HCT116 (cell line): ENCODE results near the gene CDC42EP1. TPM values are rescaled to one million over a fixed set of nuclear protein-coding genes. Genes with fewer than 3 reads are reported as not detected.
A peak's percentile ranks its signal among the peaks of the same experiment; 100 is the strongest.

ENCODE experiments used
- ATAC-seq: fragments of 200-7000 bp; cut with Tn5 transposase; 2 replicates; pipeline ENCODE4 v1.9.1; 2020; ENCODE audit warnings: mild to moderate bottlenecking, moderate library complexity
- BruUV-seq: library from RNA; stranded (reverse); fragments of 400-500 nt; replicated peaks from 2 replicates; lab custom pipeline; 2021; lab: Mats Ljungman, UMichigan
- CTCF ChIA-PET: fragments of 300-600 bp; sonication (Branson Sonifier 250); formaldehyde crosslinking; loops from one replicate; lab custom pipeline; 2021; ENCODE audit warnings: antibody characterized with exemption; lab: Charles Lee
- POLR2A ChIA-PET: fragments of 300-600, 350-600 bp; sonication (Branson Sonifier 250); formaldehyde crosslinking; loops from one replicate; lab custom pipeline; 2021; ENCODE audit warnings: antibody characterized with exemption; lab: Charles Lee
- RAD21 ChIA-PET, 2 experiments: fragments of 300-600 bp; sonication (Branson Sonifier 250); formaldehyde crosslinking; loops; one replicate each; lab custom pipeline; 2023; ENCODE audit warnings: low total read pairs in 2 of 2; ENCODE audit not compliant: uncharacterized antibody in 2 of 2, unreplicated experiment in 2 of 2, low non-redundant PET in 1 of 2; lab: Charles Lee
- DNase-seq: peaks from one replicate; pipeline ENCODE4 v3.0.0-alpha.2; 2010; ENCODE audit warnings: low read depth, low spot score
- H2AFZ ChIP-seq: fragments of 200-600 bp; shearing (Covaris generic), sonication (generic); 2 replicates; pipeline ENCODE4 v1.6.1; 2017; ENCODE audit warnings: low read depth, mixed run types, mixed read lengths, antibody characterized with exemption, low read length; ENCODE audit not compliant: poor library complexity, severe bottlenecking
- H3K27ac ChIP-seq: 2 replicates; pipeline ENCODE4 v1.5.1; 2012; ENCODE audit warnings: low read depth, low read length
- H3K27me3 ChIP-seq: fragments of 200-600 bp; sonication (generic); 2 replicates; pipeline ENCODE4 v1.6.1; 2016; ENCODE audit warnings: mixed run types, low read length, mixed read lengths; ENCODE audit not compliant: insufficient read depth
- H3K36me3 ChIP-seq, 2 experiments: fragments of 200-500 bp in 1 of 2; fragments of 200-600 bp in 1 of 2; sonication (Bioruptor generic) in 1 of 2; sonication (generic) in 1 of 2; 2 replicates each; pipeline versions ENCODE4 v1.5.1 to v1.6.1; 2014 to 2016; ENCODE audit warnings: low read length in 2 of 2, inconsistent platforms in 1 of 2, mixed read lengths in 1 of 2, mixed run types in 1 of 2; ENCODE audit not compliant: insufficient read depth in 2 of 2, control insufficient read depth in 1 of 2
- H3K4me1 ChIP-seq, 2 experiments: fragments of 200-600 bp in 1 of 2; sonication (generic) in 1 of 2; 2 replicates each; pipeline versions ENCODE4 v1.5.1 to v1.6.1; 2012 to 2017; ENCODE audit warnings: low read length in 2 of 2, inconsistent platforms in 1 of 2, mild to moderate bottlenecking in 1 of 2, mixed read lengths in 1 of 2, mixed run types in 1 of 2, moderate library complexity in 1 of 2; ENCODE audit not compliant: insufficient read depth in 2 of 2, control insufficient read depth in 1 of 2
- H3K4me2 ChIP-seq: fragments of 200-600 bp; sonication (generic); 2 replicates; pipeline ENCODE4 v1.6.1; 2017; ENCODE audit warnings: mixed run types, low read length, mixed read lengths
- H3K4me3 ChIP-seq, 2 experiments: fragments of 200-600 bp in 1 of 2; sonication (generic) in 1 of 2; replicated peaks in 1 of 2; 2 replicates each; pipeline ENCODE4 v1.5.1; 2011 to 2016; ENCODE audit warnings: low read length in 2 of 2, control low read depth in 1 of 2, low read depth in 1 of 2, mild to moderate bottlenecking in 1 of 2, mixed read lengths in 1 of 2, mixed run types in 1 of 2
- H3K79me2 ChIP-seq: fragments of 200-600 bp; sonication (generic); 2 replicates; pipeline ENCODE4 v1.6.1; 2017; ENCODE audit warnings: mild to moderate bottlenecking, mixed run types, low read length, moderate library complexity, mixed read lengths; ENCODE audit not compliant: insufficient read depth
- H3K9ac ChIP-seq: fragments of 200-600 bp; sonication (generic); 2 replicates; pipeline ENCODE4 v1.6.1; 2016; ENCODE audit warnings: low read length, mixed read lengths
- H3K9me2 ChIP-seq: fragments of 200-600 bp; sonication (generic), shearing (Covaris generic); 2 replicates; pipeline ENCODE4 v1.6.1; 2017; ENCODE audit warnings: mixed run types, mild to moderate bottlenecking, moderate library complexity; ENCODE audit not compliant: insufficient read depth
- H3K9me3 ChIP-seq, 2 experiments: fragments of 200-500 bp in 1 of 2; fragments of 200-600 bp in 1 of 2; sonication (Bioruptor generic) in 1 of 2; sonication (generic) in 1 of 2; 2 replicates each; pipeline ENCODE4 v1.6.1; 2014 to 2017; ENCODE audit warnings: low read length in 2 of 2, mixed read lengths in 2 of 2, inconsistent platforms in 1 of 2, low read depth in 1 of 2, mild to moderate bottlenecking in 1 of 2, mixed run types in 1 of 2, moderate library complexity in 1 of 2; ENCODE audit not compliant: control insufficient read depth in 1 of 2, insufficient read depth in 1 of 2
- H4K20me1 ChIP-seq: fragments of 200-600 bp; sonication (generic), shearing (Covaris generic); 2 replicates; pipeline ENCODE4 v1.6.1; 2017; ENCODE audit warnings: mixed run types, mild to moderate bottlenecking, moderate library complexity; ENCODE audit not compliant: insufficient read depth
- POLR2A ChIP-seq: IDR thresholded peaks from 2 replicates; pipeline ENCODE4 v1.7.0; 2011; ENCODE audit warnings: borderline replicate concordance; ENCODE audit not compliant: insufficient read depth, insufficient read length; ENCODE audit errors: extremely low read depth
- POLR2AphosphoS5 ChIP-seq: IDR thresholded peaks from 2 replicates; pipeline ENCODE4 v1.6.1; 2011; ENCODE audit warnings: mild to moderate bottlenecking, low read depth, low read length, moderate library complexity
- YY1 ChIP-seq: IDR thresholded peaks from 2 replicates; pipeline ENCODE4 v1.6.1; 2011; ENCODE audit warnings: low read length, low read depth, moderate library complexity, mild to moderate bottlenecking; ENCODE audit not compliant: insufficient replicate concordance; ENCODE audit errors: extremely low read depth
- ZNF274 ChIP-seq: fragments of 200-500 bp; sonication (Bioruptor generic); IDR thresholded peaks from 2 replicates; pipeline ENCODE4 v1.6.1; 2014; ENCODE audit warnings: mild to moderate bottlenecking, low read depth, low read length, inconsistent platforms
- intact Hi-C: fragments of 100-400 bp; cut with micrococcal nuclease; formaldehyde crosslinking; loops from 2 replicates; pipeline ENCODE4 v1.10.0; 2022
- total RNA-seq: library from RNA; stranded (reverse); gene quantifications from one replicate; pipeline ENCODE4 v1.2.1, GENCODE V29; 2021; ENCODE audit not compliant: unreplicated experiment

The CDC42EP1 gene
- total RNA-seq, 1 experiment from 2014 or later = 160 TPM

GRCh38 chr22:37569009-37569920 lies 9.0 kb downstream of the CDC42EP1 start:
- peak overlapping the region; percentile 63 for H3K4me2 ChIP-seq
- ATAC-seq (peak; percentile 59), DNase-seq (no peak)
- H3K79me2 ChIP-seq = peaks cover 37% of the 10 kb centered on the region
- H3K4me3 ChIP-seq = peak overlapping the region in 1 of 2 experiments; percentile 30; a peak in 2 of 4 replicates
- intact Hi-C loops = no loop called here
- H3K4me1 ChIP-seq = peaks cover 55 to 77% of the 10 kb centered on the region in 2 experiments
- CTCF ChIA-PET = interaction anchor here (0.7 to 10.7 kb wide), 9 partner anchors 8 to 252 kb away, joined by 3 to 238 read pairs (median 4); no protein-coding TSS in a partner anchor
- no peaks in the 10 kb centered on the region for H3K27me3 ChIP-seq
- peak overlapping the region; percentile 72 for H3K27ac ChIP-seq
- no peaks in the 10 kb centered on the region for H3K9me3 ChIP-seq
- H2AFZ ChIP-seq = no peak overlapping the region
- peak overlapping the region; percentile 48 for H3K9ac ChIP-seq
- H4K20me1 ChIP-seq = peaks cover 6% of the 10 kb centered on the region; the same call in 1 of the 2 replicates
- TF ChIP-seq POLR2AphosphoS5 (peak; percentile 66; the same call in 1 of the 2 replicates), ZNF274 (no peak), YY1 (peak; percentile 54), POLR2A (peak; percentile 60)
- TF ChIP-seq, all 23 proteins: peak for 3
- RAD21 ChIA-PET = interaction anchor here (0.6 to 1.5 kb wide), 8 partner anchors 7 to 253 kb away, joined by 3 to 4 read pairs (median 3); partner anchors contain the start of gene PDXP (in 1 of the 2)
- Histone ChIP-seq H3K9me2 (no peaks in the 10 kb centered on the region), H3K36me3 (peaks cover 3 to 27% of the 10 kb centered on the region in 2 experiments; a peak in 1 of 4 replicates)
- TSS peak; percentile 19 for BruUV-seq
- POLR2A ChIA-PET = interaction anchor here (0.6 to 3.2 kb wide), 5 partner anchors 19 to 39 kb away, joined by 3 to 9 read pairs (median 4); partner anchors contain the start of gene GGA1
